Amygdala (tissue), 56 donors: ENCODE measurements around the gene NEDD4.
"Not testable (repeated sequence)": the region's sequence is repeated elsewhere in the genome, so short reads cannot be mapped to it uniquely, and the experiment has no call there.

Source experiments
- DNase-seq, 56 donors: peaks; one replicate each; lab custom pipeline; 2025; lab: John Stamatoyannopoulos, UW

NEDD4 gene

GRCh38 chr15:55960946-55961345 lies 32.5 kb downstream of the NEDD4 start:
- DNase-seq: no peak

GRCh38 chr15:55959744-55960447 lies 33.5 kb downstream of the NEDD4 start:
- DNase-seq: no peak

DNA sequence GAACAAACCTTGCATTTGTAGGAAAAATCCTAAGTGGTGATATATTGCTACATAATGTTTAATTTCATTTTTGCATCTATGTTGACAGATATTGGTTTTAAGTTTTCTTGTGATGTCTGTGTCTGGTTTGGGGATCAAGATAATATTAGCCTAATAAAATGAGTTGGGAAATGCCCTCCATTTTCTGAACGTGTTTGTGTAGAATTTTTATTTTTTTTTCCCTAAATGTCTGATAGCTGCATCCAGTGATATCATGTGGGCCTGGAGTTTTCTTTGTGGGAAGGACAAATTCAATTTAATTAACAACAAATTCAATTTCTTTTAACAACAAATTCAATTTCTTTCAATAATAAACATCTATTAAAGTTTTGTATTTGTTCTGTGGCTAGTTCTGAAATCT lies 35.1 kb downstream of the NEDD4 start:
- no peak for DNase-seq

- DNase-seq: no peak
Observed at GRCh38 chr15:55954862-55955605, 38.4 kb downstream of the NEDD4 start.

- DNase-seq: not testable (repeated sequence)
Observed at GRCh38 chr15:55952501-55953274, 40.7 kb downstream of the NEDD4 start.

DNA sequence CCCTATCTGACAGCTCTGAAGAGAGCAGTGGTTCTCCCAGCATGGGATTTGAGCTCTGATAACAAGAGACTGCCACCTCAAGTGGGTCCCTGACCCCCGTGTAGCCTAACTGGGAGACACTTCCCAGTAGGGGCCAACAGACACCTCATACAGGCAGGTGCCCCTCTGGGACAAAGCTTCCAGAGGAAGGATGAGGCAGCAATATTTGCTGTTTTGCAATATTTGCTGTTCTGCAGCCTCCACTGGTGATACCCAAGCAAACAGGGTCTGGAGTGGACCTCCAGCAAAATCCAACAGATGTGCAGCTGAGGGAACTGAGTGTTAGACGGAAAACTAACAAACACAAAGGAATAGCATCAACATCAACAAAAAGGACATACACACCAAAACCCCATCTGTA lies 48.8 kb downstream of the NEDD4 start:
- not testable (repeated sequence) for DNase-seq

- no peak for DNase-seq
Observed at GRCh38 chr15:55942332-55942731, 51.1 kb downstream of the NEDD4 start.

DNA sequence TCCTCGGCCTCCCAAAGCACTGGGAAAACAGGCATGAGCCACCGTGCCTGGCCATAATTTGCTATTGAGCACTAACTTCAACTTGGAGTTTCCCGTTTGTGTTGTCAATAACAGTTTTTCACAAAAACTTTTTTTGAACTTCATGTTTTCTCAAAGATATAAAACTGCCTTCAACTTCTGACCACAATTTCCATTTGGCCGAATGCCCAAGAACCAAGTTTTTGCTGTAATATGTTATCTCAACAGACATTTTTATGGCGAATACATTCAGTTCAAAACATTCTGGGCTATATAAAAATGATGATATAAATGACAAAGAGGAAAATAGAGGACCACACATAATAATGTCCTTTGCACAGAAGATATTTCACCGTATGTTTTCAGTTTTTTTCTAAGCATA lies 56.4 kb downstream of the NEDD4 start:
- DNase-seq: no peak

GRCh38 chr15:55928955-55929354 lies 64.5 kb downstream of the NEDD4 start:
- DNase-seq: no peak

GRCh38 chr15:55921744-55922143 lies 71.7 kb downstream of the NEDD4 start:
- no peak for DNase-seq

DNA sequence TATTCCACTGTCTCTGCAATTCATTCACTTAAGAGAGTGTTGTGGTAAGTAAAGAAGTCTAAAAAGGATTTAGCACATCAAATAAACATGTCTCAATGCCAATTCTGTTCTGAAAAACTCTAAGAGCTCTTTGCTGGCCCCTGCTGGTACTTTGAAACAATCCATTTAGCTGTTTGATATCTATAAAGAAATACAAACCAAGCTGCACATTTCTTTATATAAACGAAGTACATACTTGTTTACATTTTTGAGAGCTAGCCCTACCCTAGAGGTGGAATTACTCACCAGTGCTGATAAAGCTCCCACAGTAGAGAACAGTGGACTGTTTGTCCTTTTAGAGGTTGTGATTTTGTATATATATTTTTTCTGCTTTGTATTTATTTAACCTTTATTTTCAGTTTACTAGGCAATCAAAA lies 75.5 kb downstream of the NEDD4 start:
- peak in 2 of 56 donors; percentile 3 to 18 for DNase-seq

DNA sequence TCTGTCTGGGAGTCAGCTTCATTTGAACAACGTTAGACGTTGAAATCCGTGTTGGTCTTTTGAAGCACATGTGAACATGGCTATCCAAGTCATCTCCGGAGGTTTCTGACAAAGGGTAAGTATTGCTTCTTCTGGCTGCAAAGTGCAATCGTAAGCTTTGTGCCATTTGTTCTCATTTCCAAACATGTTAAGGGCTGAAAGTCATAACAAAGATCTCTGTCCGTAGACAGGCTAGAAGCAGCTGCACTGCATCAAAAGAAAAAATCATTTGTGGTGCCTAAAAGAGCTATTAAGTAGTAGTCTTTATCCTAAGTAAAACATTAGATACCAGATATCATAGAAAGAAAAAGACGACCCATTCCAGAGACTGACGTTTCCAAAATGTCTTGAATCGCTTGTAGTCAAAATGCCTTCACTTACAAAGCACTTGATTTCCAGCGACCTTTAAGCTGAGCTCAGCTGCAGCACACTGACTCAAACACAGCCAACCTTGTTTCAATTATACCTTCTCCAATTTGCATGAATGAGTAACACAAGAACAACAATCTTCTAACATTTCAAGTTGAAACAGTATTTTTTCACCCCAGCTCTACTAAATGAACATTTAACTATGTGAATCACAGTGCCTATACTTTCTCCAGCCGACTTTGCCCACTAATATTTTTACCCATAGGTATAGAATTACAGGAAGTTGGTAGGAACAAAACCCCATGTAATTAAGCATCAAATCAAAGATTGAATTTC lies 76.6 kb downstream of the NEDD4 start:
- DNase-seq: no peak

DNA sequence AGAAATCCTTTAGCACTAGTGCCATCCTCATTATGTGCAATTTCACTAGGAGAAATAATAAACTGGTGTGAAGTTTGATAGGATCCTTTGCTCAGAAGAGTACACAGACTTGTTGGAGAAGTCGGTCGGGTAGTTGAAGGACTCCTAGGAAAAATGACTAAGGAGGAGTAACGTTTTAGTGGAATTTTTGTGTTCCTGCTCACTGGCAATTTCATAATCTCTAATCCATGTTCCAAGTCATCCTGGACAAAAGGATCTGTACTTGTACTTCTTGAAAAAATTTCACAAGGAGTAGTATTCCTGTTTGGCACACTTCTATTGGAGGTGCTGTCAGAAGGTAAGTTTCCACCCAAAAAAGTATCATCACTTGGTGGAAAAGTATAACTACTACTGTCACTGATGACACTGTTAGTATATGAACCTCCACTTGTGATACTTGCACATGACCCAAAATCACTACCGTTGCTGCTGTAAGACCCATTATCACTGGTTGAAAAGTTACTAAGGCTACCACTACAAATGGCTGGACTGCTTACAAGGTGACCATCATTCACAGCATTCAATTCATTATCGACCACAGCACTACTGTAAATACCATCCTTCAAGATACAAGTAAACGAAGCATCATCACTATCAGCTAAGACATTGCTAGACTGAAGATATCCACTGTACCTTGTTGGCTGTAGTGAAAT lies 77.4 kb downstream of the NEDD4 start:
- no peak for DNase-seq

- no peak for DNase-seq
Observed at GRCh38 chr15:55915221-55915620, 78.2 kb downstream of the NEDD4 start.

- DNase-seq: no peak
Observed at GRCh38 chr15:55914446-55914845, 79.0 kb downstream of the NEDD4 start.

DNA sequence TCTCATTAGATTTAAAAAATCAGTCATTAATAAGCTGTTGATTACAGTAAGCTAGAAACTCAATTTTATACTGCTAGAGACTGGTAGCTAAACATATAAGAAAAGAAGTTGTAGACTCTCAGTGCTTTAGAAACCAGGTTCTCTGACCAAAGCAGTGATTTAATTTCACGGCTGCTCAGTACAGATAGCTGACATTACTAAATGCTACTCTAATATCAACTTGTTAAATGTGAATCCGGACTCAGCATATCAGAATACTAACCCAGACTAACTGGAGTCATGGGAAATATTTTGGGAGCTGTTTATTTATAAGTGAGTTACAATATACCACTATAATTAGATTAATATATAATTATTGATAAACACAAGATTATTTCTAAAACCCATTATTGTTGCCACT lies 80.4 kb downstream of the NEDD4 start:
- DNase-seq: no peak

- no peak for DNase-seq
Observed at GRCh38 chr15:55909036-55909811, 84.2 kb downstream of the NEDD4 start.

DNA sequence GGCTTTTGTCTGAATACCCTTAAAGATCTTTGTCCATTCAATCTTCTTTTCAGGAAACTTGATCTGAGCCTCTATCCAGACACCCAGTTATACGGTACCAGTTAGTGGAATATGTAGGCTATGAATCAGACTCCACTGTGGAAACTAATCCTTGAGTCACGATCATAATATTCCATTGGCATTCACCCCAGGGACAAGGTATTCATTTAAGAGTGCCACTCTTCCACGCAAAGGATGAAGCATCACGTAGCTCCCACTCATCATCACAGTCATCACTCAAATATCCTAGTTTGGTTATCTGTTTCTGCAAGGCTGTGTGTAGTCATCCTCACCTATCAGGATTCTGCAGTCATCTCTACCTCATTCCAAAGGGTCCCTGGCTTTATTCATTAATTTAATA lies 85.6 kb downstream of the NEDD4 start:
- DNase-seq: no peak

DNA sequence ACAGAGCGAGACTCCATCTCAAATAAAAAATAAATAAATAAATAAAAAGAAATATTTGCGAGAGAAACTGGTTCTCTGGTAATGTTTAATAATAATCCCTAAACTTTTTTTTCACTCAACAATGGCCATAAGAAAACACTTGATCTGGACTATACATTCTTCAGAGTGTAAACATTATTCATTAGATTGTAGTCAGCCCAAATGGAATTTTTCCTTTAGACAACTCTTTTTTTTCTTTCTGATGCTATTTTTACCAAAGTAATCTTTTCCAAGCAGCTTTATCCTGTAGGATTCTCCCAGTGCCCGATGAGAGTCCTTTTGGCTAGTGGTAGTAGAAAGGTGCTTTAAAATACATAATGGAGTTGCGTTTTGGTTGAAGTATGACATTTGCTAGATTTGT lies 90.4 kb downstream of the NEDD4 start:
- no peak for DNase-seq
